ENCODE data around the gene INF2.
A peak's percentile ranks its signal among the peaks of the same experiment; 100 is the strongest.

The INF2 gene

GRCh38 chr14:104739546-104740516 is 50.4 kb downstream of the INF2 start:
- DNase-seq = no peak

DNA sequence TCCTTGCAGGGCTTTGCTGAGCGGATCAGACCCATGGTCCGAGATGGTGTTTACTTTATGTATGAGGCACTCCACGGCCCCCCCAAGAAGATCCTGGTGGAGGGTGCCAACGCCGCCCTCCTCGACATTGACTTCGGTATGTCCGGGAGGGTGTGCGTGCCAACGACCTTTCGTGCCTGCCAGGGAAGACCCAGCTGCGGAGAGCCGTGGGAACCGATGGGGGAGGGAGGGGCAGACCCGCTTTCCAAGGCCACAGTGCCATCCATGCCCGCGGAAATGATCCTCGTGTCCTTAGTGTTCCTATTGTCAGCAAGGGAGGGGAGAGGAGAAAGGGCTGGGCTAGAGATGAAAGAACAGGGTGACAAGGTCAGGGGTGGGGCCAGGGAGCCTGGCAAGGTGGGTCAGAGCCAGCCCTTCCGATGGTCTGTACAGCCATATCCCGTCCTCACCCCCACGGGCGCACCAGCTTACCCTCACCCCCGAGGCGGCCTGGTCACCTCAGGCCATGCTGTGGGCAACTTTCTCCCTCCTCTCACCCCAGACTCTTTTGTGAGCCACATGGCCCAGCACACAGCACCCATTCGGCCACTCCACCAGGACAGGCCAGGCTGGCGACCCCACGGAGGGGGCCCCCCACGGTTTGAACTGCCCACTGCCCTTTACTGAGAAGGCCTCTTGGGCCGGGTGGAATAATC is 51.8 kb downstream of the INF2 start:
- DNase-seq = no peak

GRCh38 chr14:104741803-104742251 is 52.4 kb downstream of the INF2 start:
- DNase-seq = no peak

DNA sequence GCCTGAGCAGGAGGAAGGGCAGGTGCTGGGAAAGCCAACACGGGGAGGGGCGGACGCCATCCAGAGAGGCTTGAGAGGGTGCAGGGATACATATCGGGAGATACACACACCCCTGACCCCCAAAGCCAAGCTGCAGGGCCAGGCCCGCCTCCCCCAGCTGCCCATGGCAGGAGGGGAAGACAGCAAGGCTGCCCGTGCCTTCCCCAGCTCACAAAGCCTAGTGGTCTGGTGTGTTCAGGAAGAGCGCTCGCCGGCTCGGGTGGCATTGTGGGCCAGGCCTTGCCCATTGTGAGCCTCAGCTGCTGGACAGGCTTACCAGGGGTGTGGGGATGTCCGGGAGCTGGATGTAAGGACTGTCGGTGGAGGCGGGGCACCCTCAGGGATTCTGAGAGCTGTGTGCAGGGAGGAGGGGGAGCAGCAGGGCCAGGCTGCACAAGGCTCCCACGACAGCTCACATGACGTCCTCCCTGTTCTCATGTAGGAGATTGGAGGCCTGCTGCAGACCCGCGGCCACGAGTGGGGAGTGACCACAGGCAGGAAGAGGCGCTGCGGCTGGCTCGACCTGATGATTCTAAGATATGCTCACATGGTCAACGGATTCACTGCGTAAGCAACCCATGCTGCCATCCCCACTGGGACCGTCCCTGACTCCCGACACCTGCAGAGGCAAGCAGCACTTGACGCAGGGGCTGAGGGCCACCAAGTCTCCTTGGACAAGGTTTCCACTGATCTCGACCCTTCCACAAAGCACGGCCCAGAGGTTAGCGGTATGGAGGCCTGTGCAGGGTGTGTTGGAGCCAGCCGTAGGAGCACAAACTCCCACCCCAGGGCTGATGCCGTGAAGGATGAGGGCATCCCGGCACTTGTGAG is 53.4 kb downstream of the INF2 start:
- DNase-seq = no peak

DNA sequence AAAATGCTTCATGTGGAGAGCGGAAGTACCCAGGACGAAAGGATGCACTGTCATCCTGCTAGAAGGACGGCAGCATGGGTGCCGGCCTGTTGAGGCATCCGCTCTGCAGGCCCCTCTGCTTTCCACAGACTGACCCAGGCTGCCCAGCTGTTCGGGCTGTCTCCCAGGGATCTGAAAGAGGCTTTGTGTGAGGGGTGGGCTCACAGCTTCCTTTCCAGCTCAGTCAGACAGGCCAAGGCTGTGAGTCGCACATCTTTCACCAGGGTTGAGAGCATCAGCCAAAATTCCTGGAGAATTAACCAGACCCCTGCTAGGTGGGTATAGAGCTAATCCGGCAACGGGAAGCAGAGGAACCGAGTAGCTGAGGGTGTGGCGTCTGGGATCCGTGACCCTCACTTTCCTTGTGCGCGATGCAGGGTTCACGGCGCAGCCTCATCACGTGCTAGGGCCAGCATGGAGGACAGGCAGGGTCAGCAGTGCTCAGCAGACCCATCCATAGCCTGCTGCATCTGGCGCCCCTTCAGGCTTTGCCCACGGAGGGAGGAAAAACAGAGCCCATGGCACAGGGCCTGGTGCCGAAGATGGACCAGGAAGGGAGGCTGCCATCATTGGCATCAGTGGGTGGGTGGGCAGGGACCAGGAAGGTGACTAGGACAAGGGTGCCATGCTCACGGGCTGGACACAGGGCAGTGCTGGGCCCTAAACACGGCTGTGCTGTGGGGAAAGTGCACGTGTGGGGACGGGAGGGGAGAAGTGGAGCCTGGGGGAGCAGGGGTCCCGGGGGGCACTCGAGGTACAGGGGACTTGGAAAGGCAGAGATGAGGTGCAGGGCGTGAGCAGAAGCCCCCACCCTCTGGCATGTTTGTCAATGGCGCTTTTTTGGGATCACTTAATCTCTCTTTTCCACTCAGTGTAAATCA is 54.3 kb downstream of the INF2 start:
- no peak for DNase-seq

- no peak for DNase-seq
These were observed 55.1 kb downstream of the INF2 start for GRCh38 chr14:104744484-104744883.

DNA sequence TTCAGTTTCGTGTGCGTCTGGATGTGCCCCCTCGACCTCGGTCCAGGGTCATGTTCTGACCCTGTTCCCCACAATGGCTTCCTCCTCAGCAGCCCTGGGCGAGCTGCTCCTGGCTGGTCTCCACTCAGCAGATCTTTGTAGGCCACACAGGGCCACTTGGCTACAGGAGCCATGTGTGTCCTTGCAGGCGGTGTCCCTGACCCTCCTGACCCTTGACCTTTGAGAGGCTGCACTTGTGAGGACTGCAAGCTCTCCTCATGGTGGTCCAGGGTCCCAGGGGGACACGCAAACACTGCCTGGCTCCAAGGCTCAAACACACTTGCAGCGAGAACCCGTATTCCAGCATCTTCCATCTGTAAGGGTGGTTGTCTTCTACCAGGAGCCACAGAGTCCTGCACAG is 56.0 kb downstream of the INF2 start:
- no peak for DNase-seq

DNA sequence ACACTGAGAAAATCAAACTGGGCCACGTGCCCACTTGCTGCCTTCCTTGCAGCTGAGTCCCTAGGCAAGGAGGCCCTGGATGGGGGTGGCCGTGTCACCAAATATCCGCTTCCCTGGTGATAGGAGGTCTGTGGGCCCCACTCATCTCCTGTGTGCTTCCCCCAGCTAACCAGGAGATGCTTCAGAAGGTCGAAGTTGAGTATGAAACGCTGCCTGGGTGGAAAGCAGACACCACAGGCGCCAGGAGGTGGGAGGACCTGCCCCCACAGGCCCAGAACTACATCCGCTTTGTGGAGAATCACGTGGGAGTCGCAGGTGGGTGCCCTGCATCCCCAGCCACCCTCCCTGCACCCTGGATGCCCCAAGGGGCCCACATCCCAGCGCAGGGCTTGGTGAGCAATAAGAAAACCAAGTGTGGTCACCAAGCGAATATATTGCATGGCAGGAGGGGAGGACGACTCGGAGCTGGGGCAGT is 56.7 kb downstream of the INF2 start:
- peak in 1 of 5 donors; percentile 34 for DNase-seq

DNA sequence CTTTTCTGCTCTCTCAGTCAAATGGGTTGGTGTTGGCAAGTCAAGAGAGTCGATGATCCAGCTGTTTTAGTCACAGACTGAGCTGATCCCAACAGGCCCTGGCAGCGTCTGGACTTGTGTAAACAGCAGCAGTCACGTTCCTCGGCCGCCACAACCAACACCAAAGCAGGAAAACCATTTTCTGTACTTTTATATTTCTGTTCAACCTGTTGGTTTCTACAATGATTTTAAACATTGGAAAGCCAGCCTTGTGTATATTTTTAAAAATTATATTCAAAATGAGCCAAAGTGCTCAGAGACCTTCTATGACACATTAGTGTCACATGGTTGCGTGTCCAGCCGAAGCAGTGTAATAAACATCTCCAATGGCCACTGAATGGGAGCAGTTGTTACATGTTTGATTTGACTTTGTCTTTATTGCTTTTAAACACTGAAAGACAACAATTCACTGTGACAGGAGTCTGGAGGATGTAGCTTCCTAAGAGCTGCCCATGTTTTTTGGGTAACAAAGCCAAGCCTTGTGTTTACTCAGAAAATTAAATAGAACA is 57.6 kb downstream of the INF2 start:
- DNase-seq = no peak

GRCh38 chr14:104747876-104748275 is 58.5 kb downstream of the INF2 start:
- DNase-seq = no peak

DNA sequence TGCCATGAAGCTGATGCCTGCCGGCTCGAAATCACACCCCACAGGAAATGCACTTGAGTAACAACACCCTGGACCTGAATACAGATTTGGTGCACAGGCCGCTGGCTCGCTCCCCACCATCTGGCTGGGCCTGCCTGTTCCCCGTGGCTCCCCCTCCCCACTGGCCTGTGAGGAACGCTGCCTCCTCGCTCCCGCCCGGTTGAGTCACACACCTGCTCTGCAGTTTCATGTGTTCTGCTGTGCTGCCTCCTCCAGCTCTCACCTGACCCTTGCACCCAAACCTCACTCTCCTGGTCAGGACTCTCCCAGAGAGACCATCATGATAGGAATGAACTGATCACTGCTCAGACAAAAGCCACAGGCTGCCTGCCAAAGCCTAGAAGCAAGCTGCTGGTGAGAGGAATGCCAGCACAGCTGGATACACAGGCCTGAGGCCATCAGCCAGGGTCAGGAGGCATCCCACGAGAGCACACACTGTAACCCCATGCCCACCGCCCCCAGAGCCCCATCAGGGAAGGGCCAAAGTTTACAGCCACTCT is 59.8 kb downstream of the INF2 start:
- no peak for DNase-seq

- no peak for DNase-seq
These were observed 60.8 kb downstream of the INF2 start for GRCh38 chr14:104750056-104750752.

GRCh38 chr14:104750753-104751057 is 61.3 kb downstream of the INF2 start:
- peak in 1 of 5 donors; percentile 20 for DNase-seq

DNA sequence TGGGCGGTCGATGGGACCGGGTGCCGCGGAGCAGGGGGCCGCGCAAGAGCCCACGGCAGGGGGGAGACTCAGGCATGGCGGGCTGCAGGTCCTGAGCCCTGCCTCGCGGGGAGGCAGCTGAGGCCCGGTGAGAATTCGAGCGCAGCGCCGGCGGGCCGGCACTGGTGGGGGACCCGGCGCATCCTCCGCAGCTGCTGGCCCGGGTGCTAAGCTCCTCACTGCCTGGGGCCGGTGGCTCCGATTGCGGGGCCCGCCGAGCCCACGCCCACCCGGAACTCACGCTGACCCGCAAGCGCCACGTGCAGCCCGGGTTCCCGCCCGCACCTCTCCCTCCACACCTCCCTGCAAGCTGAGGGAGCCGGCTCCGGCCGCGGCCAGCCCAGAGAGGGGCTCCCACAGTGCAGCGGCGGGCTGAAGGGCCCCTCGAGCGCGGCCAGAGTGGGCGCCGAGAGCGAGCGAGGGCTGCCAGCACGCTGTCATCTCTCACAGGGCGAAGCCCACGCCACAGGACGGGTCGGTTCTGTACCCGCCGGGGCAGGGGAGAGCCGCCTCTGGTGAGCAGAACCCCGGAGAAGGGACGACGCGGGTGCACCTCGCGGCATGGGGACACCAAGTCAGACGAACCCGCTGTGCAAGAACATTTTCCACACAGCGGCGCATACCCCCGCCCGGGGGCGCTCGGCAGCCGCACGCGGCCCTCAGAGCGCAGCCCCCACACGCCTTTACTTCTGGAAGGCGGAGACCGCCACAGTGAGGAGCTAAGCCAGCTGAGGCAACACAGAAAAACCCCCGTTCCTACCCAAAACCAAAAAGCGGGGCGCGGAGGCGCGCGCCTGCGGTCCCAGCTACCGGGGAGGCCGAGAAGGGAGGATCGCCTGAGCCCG is 62.4 kb downstream of the INF2 start:
- DNase-seq = no peak

DNA sequence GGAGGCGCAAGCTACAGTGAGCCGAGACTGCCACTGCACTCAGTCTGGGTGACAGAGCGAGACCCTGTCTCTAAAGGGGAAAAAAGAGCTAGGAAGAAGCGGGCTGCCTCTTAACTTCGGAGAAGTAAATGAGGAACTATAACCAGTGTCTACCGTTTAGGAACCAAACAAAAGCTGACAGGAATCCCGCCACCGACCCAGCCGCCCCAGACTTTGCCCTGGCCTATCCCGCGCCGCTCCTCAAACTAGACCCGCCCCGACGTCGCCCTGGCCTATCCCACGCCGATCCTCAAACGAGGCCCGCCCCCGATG is 63.0 kb downstream of the INF2 start:
- DNase-seq = no peak

- peak; percentile 99 to 100 (median 99) for DNase-seq
These were observed 63.5 kb downstream of the INF2 start, which contains the start of gene SIVA1 for GRCh38 chr14:104752735-104753527. Gene SIVA1 (plus strand): TSS chr14:104753147. CDS start chr14:104753202, 55 bp downstream.

DNA sequence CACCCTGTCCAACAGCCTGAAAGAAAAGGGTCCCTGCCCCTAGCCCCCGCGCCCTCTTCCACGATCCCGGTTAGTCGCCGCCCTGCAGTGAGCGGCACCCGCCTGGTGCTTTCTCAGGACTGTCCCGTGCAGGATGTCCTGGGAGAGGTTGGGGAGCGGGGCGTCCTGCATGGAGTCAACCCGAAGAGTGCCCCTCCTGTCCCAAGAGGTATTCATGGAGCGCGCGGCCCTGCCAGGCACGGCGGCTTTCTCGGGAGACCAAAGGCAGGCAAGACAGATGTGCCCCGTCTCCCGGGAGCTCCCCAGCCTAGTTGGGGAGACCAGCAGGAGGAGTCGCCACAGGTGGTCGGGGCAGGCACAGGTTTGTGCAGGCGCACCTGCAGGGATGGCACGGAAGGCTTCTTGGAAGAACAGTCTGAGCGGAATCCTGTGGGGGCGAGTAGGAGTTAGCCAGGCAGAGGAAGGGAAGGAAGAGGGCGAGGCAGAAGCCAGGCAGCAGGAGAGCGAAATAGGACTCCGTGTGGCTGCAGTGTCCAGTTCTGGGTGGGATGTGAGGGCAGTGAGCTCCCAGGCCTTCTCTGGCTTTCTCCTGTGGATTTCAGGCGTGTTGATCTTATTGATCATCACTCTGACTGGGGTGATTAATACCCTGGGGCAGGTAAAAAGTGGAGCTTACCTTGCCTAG is 64.3 kb downstream of the INF2 start:
- DNase-seq = no peak
